ENCODE data around the gene SEMA7A.

SEMA7A gene

GRCh38 chr15:74451322-74451721 is 17.6 kb upstream of the SEMA7A start:
- no peak for DNase-seq

GRCh38 chr15:74449643-74450205 is 16.0 kb upstream of the SEMA7A start:
- DNase-seq, result no peak

GRCh38 chr15:74449095-74449494 is 15.3 kb upstream of the SEMA7A start:
- no peak for DNase-seq

- no peak for DNase-seq
Measured at GRCh38 chr15:74445816-74446763, 12.3 kb upstream of the SEMA7A start.

GRCh38 chr15:74444106-74445062 is 10.6 kb upstream of the SEMA7A start:
- no peak for DNase-seq

- no peak for DNase-seq
Measured at GRCh38 chr15:74443100-74443909, 9.5 kb upstream of the SEMA7A start.

- no peak for DNase-seq
Measured at GRCh38 chr15:74442604-74443003, 8.8 kb upstream of the SEMA7A start.

- DNase-seq, result no peak
Measured at GRCh38 chr15:74442063-74442462, 8.3 kb upstream of the SEMA7A start.

- no peak for DNase-seq
Measured at GRCh38 chr15:74441248-74441941, 7.6 kb upstream of the SEMA7A start.

- peak; percentile 55 for DNase-seq
Measured at GRCh38 chr15:74438721-74439316, 5.1 kb upstream of the SEMA7A start.

- no peak for DNase-seq
Measured at GRCh38 chr15:74438206-74438605, 4.4 kb upstream of the SEMA7A start.

- no peak for DNase-seq
Measured at GRCh38 chr15:74434263-74435136, 742 bp upstream of the SEMA7A start.

GRCh38 chr15:74432968-74433591 is 678 bp downstream of the SEMA7A start:
- no peak for DNase-seq

- no peak for DNase-seq
Measured at GRCh38 chr15:74432271-74432967, 1.3 kb downstream of the SEMA7A start.

GRCh38 chr15:74431645-74432044 is 2.1 kb downstream of the SEMA7A start:
- DNase-seq, result no peak

- DNase-seq, result no peak
Measured at GRCh38 chr15:74431116-74431515, 2.6 kb downstream of the SEMA7A start.

- no peak for DNase-seq
Measured at GRCh38 chr15:74430510-74430951, 3.2 kb downstream of the SEMA7A start.

- no peak for DNase-seq
Measured at GRCh38 chr15:74429781-74430400, 3.9 kb downstream of the SEMA7A start.

Measured in central memory CD4-positive, alpha-beta T cell (primary cell).